ENCODE data around the gene DAB2IP. TPM values are rescaled to one million over a fixed set of nuclear protein-coding genes. Genes with fewer than 3 reads are reported as not detected.
"Not testable (repeated sequence)": the region's sequence is repeated elsewhere in the genome, so short reads cannot be mapped to it uniquely, and the experiment has no call there.

The DAB2IP gene
- polyA plus RNA-seq, 12 donors: 29.6 to 49.8 (median 38.4) TPM; not detected in 1

- DNase-seq: no peak
Observed at GRCh38 chr9:121642758-121643157, 8.7 kb upstream of the DAB2IP start.

DNA sequence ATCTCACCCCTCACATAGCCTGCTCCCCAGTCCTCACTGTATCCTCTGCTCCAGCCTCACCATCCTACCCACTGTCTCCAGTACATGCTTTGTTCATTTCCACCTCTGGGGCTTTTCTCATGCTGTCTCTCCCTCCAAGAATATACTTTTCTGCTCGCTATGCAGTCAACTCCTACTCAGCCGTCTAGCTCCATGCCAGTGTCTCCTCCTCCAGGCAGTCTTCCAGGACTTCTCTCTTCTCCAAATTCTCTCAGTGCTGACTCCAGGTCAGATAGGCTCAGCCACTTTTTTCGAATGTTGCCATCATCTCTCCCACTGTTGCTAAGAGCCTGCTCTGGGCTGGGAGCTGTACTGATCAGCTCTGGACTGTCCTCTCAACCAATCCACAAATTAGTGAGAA, 8.0 kb upstream of the DAB2IP start:
- no peak for DNase-seq

DNA sequence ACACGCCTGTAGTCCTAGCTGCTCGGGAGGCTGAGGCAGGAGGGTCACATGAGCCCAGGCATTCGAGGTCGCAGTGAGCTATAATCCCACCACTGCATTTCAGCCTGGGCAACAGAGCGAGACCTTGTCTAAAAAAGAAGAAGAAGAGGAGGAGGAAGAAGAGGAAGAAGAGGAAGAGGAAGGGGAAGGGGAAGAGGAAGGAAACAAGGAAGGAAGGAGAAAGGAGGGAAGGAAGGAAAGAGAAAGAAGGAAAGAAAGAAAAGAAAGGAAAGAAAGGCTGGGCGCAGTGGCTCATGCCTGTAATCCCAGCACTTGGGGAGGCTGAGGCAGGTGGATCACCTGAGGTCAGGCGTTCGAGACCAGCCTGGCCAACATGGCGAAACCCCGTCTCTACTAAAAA, 7.4 kb upstream of the DAB2IP start:
- not testable (repeated sequence) for DNase-seq

DNA sequence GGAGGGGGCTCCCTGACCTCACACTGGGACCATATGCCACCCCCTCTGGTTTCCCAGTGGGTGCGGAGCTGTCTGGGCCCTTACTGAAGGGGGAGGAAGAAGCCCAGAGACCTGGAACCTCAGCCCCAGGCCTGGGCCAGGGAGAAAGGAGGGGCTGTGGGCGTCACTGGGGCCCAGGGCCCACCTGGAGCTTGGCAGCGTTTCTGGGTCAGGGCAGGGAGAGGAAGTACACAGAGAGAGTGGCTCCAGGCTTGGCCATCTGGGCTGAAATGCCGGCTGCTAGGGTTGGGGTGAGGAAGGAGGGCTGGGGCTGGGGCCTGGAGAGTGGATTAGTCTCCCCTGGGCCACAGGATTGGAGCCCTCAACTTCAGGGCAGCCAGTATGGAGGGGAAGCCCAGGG, 6.4 kb upstream of the DAB2IP start:
- no peak for DNase-seq

- no peak for DNase-seq
Observed at GRCh38 chr9:121645853-121646807, 5.3 kb upstream of the DAB2IP start.

GRCh38 chr9:121646992-121647391, 4.4 kb upstream of the DAB2IP start:
- no peak for DNase-seq

- no peak for DNase-seq
Observed at GRCh38 chr9:121648172-121648571, 3.3 kb upstream of the DAB2IP start.

DNA sequence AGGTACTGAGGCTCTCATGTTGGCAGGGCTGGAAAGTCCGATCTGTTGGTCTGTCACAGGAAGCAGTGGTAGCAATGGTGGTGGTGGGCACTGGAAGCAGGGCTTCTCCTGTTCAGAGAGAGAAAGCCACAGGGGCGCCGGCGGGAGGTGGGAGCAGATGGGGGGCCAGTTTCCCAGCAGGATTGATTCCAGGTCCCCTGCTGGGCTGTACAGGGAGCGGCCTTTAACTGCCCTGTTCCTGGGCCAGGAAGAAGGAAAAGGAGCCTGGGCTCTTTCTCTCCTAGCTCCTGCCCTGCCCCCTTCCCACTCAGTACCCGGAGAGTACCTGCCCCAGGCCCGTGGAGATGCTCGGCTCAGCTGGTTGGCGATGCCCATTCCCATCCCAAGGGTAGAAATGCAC, 2.6 kb upstream of the DAB2IP start:
- no peak for DNase-seq

- no peak for DNase-seq
Observed at GRCh38 chr9:121649476-121650216, 1.8 kb upstream of the DAB2IP start.

DNA sequence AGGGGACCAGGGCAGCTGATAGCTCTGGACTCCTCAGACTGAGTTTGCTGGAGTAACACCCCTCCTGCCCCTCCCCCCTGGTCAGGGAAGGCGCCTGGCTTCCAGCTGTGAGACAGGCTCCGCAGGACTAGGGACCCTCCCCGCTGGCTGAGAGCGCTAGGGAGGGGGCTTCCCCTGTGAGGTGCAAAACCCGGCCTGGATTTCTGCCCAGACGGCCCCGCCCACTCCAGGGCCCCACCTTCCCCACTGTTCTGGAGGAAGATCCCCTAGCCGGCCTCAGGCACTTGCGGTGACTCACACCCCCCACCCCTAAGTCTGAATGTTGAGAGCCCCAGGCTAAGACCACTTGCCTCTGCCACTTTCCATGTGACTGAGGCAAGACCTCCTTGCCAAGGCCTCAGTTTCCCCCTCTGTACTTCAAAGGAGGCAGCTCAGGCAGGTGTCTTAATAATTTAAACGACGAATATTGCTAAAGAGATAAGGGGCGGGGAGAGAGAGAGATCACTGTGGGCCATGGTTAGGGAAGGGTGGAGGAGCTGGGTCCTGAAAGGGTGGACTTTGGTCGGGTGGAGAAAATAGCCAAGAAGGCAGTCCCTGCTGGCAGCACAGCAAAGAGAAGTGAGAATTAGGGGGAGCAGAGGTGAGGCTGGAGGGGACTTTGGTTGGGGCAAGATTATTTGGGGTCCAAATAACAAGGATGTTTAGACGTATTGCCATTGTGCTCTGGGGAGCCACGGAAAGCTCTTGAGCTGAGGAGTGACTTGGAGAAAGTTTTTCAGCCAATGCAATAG, 1.0 kb upstream of the DAB2IP start:
- DNase-seq: peak; percentile 93

DNA sequence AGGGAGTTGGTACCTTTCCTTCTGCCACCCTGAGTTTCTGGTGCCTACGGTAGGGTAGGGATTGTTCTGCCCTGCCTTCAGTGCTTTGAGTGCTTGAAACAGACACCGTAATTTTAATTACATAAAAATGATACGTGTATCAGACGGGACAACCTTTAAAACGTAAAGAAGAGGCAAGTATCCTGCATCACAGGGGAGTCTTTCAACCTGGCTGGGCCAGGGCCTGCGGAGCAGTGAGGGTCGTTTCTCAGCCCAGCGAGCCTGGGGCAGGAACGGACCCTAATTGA, 483 bp upstream of the DAB2IP start:
- no peak for DNase-seq

DNA sequence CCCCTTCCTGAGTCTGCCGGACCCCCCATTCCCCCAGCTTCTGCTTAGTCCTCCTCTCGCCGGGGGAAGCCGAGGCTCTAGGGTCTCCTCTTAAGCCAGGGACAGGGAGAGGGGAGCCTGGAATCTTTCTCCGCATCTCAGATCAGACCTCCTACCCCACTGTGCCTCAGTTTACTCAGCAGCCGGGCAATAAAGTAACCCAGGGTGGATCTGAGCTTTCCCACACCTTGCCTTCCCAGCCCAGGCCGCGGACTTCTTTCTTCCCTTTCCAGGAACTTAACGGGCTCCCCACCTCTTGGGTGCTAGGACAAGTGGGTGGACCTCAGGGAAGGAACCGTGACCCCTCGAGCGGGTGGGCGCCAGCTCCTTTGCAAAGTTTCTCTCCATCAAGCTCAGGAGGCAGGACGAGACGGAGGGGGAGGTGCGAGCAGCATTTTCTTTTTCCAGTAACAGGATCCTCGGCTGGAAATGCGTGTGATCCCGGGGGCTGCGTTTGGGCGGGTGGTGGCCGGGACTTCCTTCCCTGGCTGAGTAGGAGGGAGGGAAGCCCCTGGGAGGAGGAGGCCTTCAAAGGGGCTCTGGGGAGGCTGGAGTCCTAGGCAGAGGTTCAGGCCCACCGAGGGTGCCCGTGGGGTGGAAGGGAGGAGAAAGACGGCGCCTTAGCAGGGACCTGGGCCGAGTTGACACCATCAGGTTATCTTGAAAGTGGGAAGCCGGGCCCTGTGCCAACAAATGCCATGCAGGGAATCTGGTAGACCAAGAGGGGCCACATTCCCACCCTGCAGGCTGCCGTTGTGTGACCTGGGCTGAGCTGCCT, 795 bp downstream of the DAB2IP start:
- peak; percentile 77 for DNase-seq

GRCh38 chr9:121652838-121653231, 1.4 kb downstream of the DAB2IP start:
- no peak for DNase-seq

DNA sequence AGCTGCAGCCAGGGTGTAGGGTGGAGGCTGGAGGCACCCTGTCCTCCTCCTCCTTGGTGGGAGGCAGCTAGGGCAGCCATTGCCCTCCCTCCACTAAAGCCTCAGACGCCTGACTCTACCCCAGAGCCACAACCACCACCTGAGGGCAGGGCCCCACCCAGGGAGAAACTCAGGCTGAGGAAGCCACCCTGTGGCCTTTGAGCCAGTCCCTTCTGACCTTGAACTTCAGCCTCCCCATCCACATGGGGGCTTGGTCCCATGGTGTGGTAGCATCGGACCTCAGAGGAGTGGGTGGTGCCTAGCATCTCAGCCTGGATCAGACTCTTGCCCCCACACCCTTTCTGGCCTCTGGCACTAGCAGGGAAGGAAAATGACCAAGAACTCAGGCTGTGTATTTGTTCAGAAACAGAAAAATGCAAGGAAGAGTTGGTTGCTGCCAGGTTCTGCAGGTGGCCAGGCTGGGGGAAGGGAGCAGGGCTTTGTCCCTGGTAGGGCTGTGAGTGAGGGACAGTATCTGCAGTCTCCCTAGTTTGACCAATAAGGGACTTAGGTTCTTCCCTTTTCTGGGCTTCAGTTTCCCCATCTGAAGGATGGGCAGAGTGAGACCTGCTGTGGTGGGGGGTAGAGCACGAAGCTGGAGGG, 3.2 kb downstream of the DAB2IP start:
- no peak for DNase-seq

DNA sequence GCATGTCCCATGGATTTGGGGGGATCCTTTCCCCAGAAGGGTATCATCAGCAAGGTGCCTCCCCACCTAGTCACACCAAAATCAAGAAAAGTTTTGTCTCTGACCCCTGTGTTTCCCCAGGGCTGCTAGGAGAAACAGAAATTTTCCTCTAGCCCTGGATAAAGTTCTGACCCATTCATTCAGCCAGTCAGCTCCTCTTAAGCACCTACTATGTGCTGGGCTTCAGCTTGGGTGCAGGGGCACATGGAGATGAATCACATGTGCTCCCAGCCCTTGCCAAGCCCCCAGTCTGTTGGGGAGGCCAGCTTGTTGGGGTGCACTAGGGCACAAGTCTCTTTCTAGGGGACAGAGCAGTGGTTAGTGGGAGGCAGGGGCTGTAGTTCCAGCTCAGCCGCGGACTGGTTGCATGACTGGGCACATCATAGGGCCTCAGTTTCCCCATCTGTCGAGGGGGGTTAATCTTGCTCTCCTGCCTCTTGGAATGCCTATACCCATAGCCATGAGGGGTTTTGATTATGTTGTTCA, 3.9 kb downstream of the DAB2IP start:
- DNase-seq: no peak

DNA sequence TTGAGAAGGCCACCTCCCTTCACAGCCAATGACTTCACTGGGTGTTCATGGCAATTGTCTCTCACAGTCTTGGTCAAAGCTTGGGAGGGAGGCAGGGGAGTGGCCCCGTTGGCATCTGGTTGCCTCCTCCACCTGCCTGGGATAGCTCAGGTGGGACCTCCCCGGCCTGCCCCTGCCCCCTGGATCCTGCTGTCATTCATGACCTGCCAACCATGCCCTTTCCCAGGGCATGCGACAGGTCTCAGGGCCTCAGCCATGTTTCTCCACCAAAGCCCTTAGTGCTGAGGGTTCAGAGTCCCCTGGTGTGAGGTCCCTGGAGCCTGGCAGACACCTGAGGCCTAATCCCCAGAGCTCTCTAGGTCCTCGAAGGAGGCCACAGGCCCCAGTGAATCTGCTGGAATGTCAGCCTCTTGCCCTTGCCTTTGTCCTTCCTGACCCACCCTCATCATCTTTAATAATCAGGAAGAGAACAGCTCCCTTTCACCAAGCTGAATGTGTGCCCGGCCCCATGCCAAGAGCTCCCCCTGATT, 5.6 kb downstream of the DAB2IP start:
- DNase-seq: no peak

GRCh38 chr9:121658166-121658565, 6.7 kb downstream of the DAB2IP start:
- DNase-seq: no peak

- DNase-seq: no peak
Observed at GRCh38 chr9:121658591-121658990, 7.2 kb downstream of the DAB2IP start.

- DNase-seq: no peak
Observed at GRCh38 chr9:121660367-121660766, 8.9 kb downstream of the DAB2IP start.

- no peak for DNase-seq
Observed at GRCh38 chr9:121660876-121661275, 9.4 kb downstream of the DAB2IP start.

GRCh38 chr9:121661328-121661727, 9.9 kb downstream of the DAB2IP start:
- DNase-seq: no peak
